ENCODE results near the gene MRPL14. TPM values are rescaled to one million over a fixed set of nuclear protein-coding genes. Genes with fewer than 3 reads are reported as not detected.
A peak's percentile ranks its signal among the peaks of the same experiment; 100 is the strongest.
"Not testable (repeated sequence)": the region's sequence is repeated elsewhere in the genome, so short reads cannot be mapped to it uniquely, and the experiment has no call there.

The MRPL14 gene
- total RNA-seq, 2 donors from 2014 or later = 72.0 to 77.7 TPM

- Histone ChIP-seq H3K4me1 (no peaks in the 10 kb centered on the region), H3K27me3 (no peaks in the 10 kb centered on the region), H3K4me3 (no peak overlapping the region), H3K9me3 (no peaks in the 10 kb centered on the region), H3K36me3 (no peaks in the 10 kb centered on the region), H3K9ac (ENCODE audit: low read depth in 2 of 2, low read length in 2 of 2) (no peak overlapping the region), H3K27ac (no peak overlapping the region)
- intact Hi-C loops (cut with DNase I) = loop anchor here (2.0 to 10.0 kb wide), 3 partner anchors 55 to 237 kb away; no protein-coding TSS in a partner anchor
- no peak for TF ChIP-seq CTCF (IDR thresholded peaks at IDR 0.05)
- no peak for DNase-seq
These were observed 29.4 kb downstream of the MRPL14 start for GRCh38 chr6:44097782-44098317.

GRCh38 chr6:44096612-44097011 is 30.6 kb downstream of the MRPL14 start:
- peak; percentile 85 for TF ChIP-seq CTCF (IDR thresholded peaks at IDR 0.05)
- no peak overlapping the region for H3K4me3 ChIP-seq
- intact Hi-C loops (cut with DNase I) = loop anchor here (2.0 to 10.0 kb wide), 3 partner anchors 56 to 238 kb away; no protein-coding TSS in a partner anchor
- no peaks in the 10 kb centered on the region for H3K36me3 ChIP-seq
- H3K27me3 ChIP-seq = no peaks in the 10 kb centered on the region
- no peaks in the 10 kb centered on the region for H3K4me1 ChIP-seq
- H3K9ac ChIP-seq (ENCODE audit: low read depth in 2 of 2, low read length in 2 of 2) = no peak overlapping the region
- peak; percentile 85 for DNase-seq
- H3K27ac ChIP-seq = no peak overlapping the region
- H3K9me3 ChIP-seq = no peaks in the 10 kb centered on the region

GRCh38 chr6:44095243-44095623 is 32.0 kb downstream of the MRPL14 start:
- not testable (repeated sequence) for DNase-seq, H3K4me3 ChIP-seq, H3K27me3 ChIP-seq, H3K36me3 ChIP-seq, H3K9me3 ChIP-seq, H3K4me1 ChIP-seq
- Histone ChIP-seq H3K27ac (peak overlapping the region; percentile 66), H3K9ac (ENCODE audit: low read depth in 2 of 2, low read length in 2 of 2) (peak overlapping the region in 1 of 2 donors; percentile 9)
- intact Hi-C loops (cut with DNase I) = loop anchor here (5.0 to 10.0 kb wide), 2 partner anchors 142 to 240 kb away; no protein-coding TSS in a partner anchor

GRCh38 chr6:44094403-44095242 is 32.6 kb downstream of the MRPL14 start:
- Histone ChIP-seq H3K9ac (ENCODE audit: low read depth in 2 of 2, low read length in 2 of 2) (peak overlapping the region in 1 of 2 donors; percentile 9), H3K9me3 (no peaks in the 10 kb centered on the region), H3K4me3 (no peak overlapping the region), H3K4me1 (no peaks in the 10 kb centered on the region), H3K27ac (peak overlapping the region; percentile 66), H3K27me3 (no peaks in the 10 kb centered on the region), H3K36me3 (no peaks in the 10 kb centered on the region)
- TF ChIP-seq CTCF (IDR thresholded peaks at IDR 0.05) = no peak
- intact Hi-C loops (cut with DNase I) = loop anchor here (5.0 to 10.0 kb wide), 2 partner anchors 143 to 240 kb away; no protein-coding TSS in a partner anchor
- peak; percentile 63 for DNase-seq

GRCh38 chr6:44093750-44094402 is 33.4 kb downstream of the MRPL14 start:
- TF ChIP-seq CTCF (IDR thresholded peaks at IDR 0.05) = no peak
- Histone ChIP-seq H3K36me3 (no peaks in the 10 kb centered on the region), H3K27me3 (no peaks in the 10 kb centered on the region), H3K4me3 (no peak overlapping the region), H3K27ac (no peak overlapping the region), H3K9ac (ENCODE audit: low read depth in 2 of 2, low read length in 2 of 2) (no peak overlapping the region), H3K4me1 (no peaks in the 10 kb centered on the region), H3K9me3 (no peaks in the 10 kb centered on the region)
- intact Hi-C loops (cut with DNase I) = loop anchor here (10.0 kb wide), 1 partner anchor 241 kb away; no protein-coding TSS in a partner anchor
- no peak for DNase-seq
